Cardiac septum (tissue), 1 donor: Measurements from ENCODE around the gene DENND11. TPM values are rescaled to one million over a fixed set of nuclear protein-coding genes. Genes with fewer than 3 reads are reported as not detected.

Experiments used
- DNase-seq: peaks from one replicate; pipeline ENCODE4 v3.0.0-alpha.2; 2020; ENCODE audit warnings: low spot score
- intact Hi-C: fragments of 100-400 bp; cut with DNase I; formaldehyde crosslinking; loops from one replicate; pipeline ENCODE4 v1.14.0; 2022
- long read RNA-seq: library from polyadenylated mRNA; unstranded; transcript quantifications from one replicate; pipeline ENCODE4 v2.0.0, GENCODE V29; 2021
- total RNA-seq: library from RNA; stranded (reverse); fragmentation: NEBNext Ultra II Directional; extraction: Animal tissue kit (Norgen Biotek cat#: 25700); gene quantifications from one replicate; pipeline ENCODE4 v1.2.1, GENCODE V29; 2021
- donor health status: DM: no; HTN: no; CAD: no.

DENND11 gene
- 8.7 TPM for total RNA-seq
- long read RNA-seq, full-length matches to known transcripts = 4 of 12 reads
- long read RNA-seq, partial matches to known transcripts = 7 of 12 reads
- long read RNA-seq, other reads (novel, unspliced or antisense) = 1 of 12 reads

- intact Hi-C loops = loop anchor here (5.0 kb wide), 1 partner anchor 35 kb away; the partner anchor contains the start of gene SSBP1
- no peak for DNase-seq
Observed at GRCh38 chr7:141702047-141702567, at the start of gene DENND11. TSS of gene DENND11 (minus strand) at chr7:141702166. CDS start at chr7:141702153, 13 bp downstream.

GRCh38 chr7:141748396-141748795 is 46.4 kb upstream of the DENND11 start:
- intact Hi-C loops = no loop called here
- no peak for DNase-seq

- DNase-seq = no peak
- intact Hi-C loops = no loop called here
Observed at GRCh38 chr7:141744131-141744530, 42.2 kb upstream of the DENND11 start.

- intact Hi-C loops = no loop called here
- DNase-seq = no peak
Observed at GRCh38 chr7:141742229-141742628, 40.3 kb upstream of the DENND11 start.

- intact Hi-C loops = loop anchor here (5.0 kb wide), 2 partner anchors 37 to 87 kb away; partner anchors contain the start of gene DENND11
- no peak for DNase-seq
Observed at GRCh38 chr7:141739250-141739649, 37.3 kb upstream of the DENND11 start.

- no peak for DNase-seq
- intact Hi-C loops = loop anchor here (5.0 kb wide), 2 partner anchors 36 to 86 kb away; partner anchors contain the start of gene DENND11
Observed at GRCh38 chr7:141738592-141739013, 36.6 kb upstream of the DENND11 start.

- DNase-seq = peak; percentile 94
- intact Hi-C loops = loop anchor here (5.0 kb wide), 2 partner anchors 36 to 86 kb away; partner anchors contain the start of gene DENND11
Observed at GRCh38 chr7:141737836-141738591, 36.0 kb upstream of the DENND11 start, which contains the start of gene SSBP1. TSS of gene SSBP1 (plus strand) at chr7:141738358. CDS start at chr7:141739167, 809 bp downstream.

GRCh38 chr7:141737118-141737835 is 35.3 kb upstream of the DENND11 start:
- no peak for DNase-seq
- intact Hi-C loops = loop anchor here (5.0 kb wide), 2 partner anchors 35 to 85 kb away; partner anchors contain the start of gene DENND11

GRCh38 chr7:141731476-141732149 is 29.6 kb upstream of the DENND11 start:
- no peak for DNase-seq
- intact Hi-C loops = no loop called here

- intact Hi-C loops = no loop called here
- no peak for DNase-seq
Observed at GRCh38 chr7:141729020-141729419, 27.1 kb upstream of the DENND11 start.

GRCh38 chr7:141722529-141722928 is 20.6 kb upstream of the DENND11 start:
- intact Hi-C loops = no loop called here

GRCh38 chr7:141717450-141717849 is 15.5 kb upstream of the DENND11 start:
- DNase-seq = no peak
- intact Hi-C loops = no loop called here

More at GRCh38 chr7:141722529-141722928, 20.6 kb upstream of the DENND11 start:
- no peak for DNase-seq

- no peak for DNase-seq
- intact Hi-C loops = no loop called here
Observed at GRCh38 chr7:141715794-141716689, 14.1 kb upstream of the DENND11 start.

- intact Hi-C loops = no loop called here
- no peak for DNase-seq
Observed at GRCh38 chr7:141715018-141715417, 13.1 kb upstream of the DENND11 start.

GRCh38 chr7:141714571-141714970 is 12.6 kb upstream of the DENND11 start:
- intact Hi-C loops = no loop called here

GRCh38 chr7:141713890-141714289 is 11.9 kb upstream of the DENND11 start:
- intact Hi-C loops = no loop called here
- no peak for DNase-seq

More at GRCh38 chr7:141714571-141714970, 12.6 kb upstream of the DENND11 start:
- DNase-seq = no peak

- intact Hi-C loops = no loop called here
- DNase-seq = no peak
Observed at GRCh38 chr7:141712603-141713255, 10.8 kb upstream of the DENND11 start.

- DNase-seq = no peak
- intact Hi-C loops = no loop called here
Observed at GRCh38 chr7:141710301-141710700, 8.3 kb upstream of the DENND11 start.
